Left forelimb (tissue), 1 donor: Measurements from ENCODE around the gene FLAD1.

Experiments
- DNase-seq: peaks from one replicate; pipeline ENCODE4 v3.0.0-alpha.2; 2018; ENCODE audit warnings: low spot score

The FLAD1 gene

GRCh38 chr1:154952664-154953063 is 30.5 kb upstream of the FLAD1 start:
- DNase-seq, result no peak

DNA sequence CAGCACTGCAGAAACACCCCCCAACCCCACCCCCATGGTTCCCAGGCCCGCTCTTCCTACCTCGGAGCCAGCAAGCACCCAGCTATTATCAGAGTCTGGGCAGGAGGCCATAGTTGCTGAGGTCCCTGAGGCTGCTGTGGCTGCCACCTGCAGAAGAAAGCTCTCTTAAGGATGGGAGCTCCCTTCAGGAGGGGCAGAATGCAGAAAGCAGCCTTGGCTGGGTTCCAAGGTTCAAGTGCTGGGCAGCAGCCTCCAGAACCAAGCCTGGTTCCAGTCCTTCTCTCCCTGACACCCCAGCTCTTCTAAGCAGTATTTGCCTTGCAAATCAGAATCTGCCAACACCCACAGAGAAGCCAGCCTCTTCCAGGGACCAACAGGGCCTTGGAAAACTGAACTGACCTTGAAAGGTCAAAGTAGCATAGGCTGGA is 29.5 kb upstream of the FLAD1 start:
- DNase-seq, result no peak

- no peak for DNase-seq
Measured at GRCh38 chr1:154954541-154954940, 28.6 kb upstream of the FLAD1 start.

DNA sequence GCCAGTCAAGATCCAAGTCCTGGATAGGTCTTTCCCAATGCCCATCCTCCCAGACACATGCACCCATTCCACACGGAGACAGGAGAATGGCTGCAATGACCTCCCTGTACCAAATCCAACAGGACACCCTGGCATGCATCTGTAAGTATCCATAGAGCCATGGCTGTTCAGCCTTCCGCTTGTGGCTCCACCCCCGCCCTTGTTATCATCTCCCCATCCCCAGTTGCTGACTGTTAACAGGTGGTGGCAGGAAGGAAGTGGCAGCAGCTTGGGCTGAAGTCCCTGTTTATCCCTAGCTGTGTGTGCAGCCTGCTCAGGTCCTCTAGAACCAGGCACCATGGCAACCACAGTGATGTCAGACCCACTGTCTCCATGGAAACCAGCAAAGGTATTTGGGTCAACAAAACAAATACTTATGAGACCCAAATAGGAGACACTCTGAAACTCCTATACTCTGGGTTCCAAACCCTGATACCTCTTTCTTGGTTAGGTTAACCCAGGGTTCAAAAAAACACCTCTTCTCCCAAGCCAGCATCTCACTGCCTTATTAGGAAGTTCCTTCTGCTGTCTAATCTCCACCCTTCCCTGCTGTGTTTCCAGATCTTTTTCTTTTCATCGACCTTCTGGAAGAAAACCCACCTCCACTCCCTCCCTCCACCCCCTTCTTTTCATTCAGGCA is 28.0 kb upstream of the FLAD1 start:
- no peak for DNase-seq

DNA sequence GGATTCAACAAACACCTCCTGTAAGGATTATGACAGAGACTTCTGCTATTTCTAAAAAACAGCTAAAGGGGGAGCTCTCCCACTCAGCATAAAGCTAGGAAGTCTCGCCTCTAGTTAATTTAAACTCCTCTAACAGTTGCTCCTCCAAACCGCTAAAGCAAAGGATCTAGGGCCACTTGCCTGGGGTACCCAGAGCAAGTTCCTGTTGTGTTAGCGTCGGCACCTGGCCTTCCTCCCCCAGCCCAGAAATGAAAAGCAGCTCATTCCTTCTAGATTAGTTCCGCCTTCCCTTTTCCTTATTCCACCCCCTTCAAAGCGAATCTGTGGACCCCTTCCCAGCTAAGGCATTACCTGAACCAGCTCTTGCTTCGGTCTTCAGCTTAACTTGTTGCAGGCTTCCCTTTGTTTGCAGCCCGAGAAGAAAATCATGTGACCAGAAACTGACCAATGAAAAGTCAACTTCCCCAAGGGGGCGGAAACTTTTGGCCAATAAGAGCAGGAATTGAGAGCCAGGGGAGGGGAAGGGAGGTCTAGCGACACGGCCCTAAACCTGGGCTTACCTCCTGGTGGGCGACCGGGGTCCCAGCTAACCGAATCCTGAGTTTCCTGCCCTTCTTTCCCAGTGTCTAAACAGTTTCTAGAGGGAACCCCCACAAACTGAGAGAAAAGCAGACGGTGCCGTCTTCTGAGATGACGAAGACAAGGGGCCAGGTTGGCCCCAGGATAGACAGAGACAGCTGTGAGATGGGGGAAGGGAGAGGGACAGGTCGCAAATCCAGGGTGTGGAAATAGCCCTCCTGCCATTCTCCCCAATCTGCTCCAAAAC is 27.2 kb upstream of the FLAD1 start, which contains the start of gene PBXIP1:
PBXIP1 (minus strand) TSS at position 382 of the 826 bp plus-strand sequence. CDS start 2,378 bp downstream, outside the sequence.
- DNase-seq, result peak; percentile 90

DNA sequence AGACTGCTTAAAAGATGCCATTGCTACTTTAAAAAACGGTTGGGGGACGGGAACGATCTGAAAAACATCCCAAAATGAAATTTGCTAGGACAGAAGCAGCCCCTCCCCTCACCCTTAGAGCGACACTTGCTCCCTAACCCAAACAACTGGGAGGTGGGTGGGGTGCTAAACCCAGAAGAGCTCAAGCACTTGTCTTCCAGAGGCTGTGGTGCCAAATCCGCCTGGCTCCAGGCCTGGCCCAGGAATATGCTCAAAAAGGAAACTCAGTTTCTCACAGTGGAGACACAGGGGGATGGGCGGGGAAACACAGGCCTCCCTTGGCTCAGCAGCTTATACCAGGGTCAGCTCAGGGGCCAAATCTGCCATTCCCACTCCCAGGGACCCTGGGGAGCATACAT is 26.6 kb upstream of the FLAD1 start:
- DNase-seq, result no peak

DNA sequence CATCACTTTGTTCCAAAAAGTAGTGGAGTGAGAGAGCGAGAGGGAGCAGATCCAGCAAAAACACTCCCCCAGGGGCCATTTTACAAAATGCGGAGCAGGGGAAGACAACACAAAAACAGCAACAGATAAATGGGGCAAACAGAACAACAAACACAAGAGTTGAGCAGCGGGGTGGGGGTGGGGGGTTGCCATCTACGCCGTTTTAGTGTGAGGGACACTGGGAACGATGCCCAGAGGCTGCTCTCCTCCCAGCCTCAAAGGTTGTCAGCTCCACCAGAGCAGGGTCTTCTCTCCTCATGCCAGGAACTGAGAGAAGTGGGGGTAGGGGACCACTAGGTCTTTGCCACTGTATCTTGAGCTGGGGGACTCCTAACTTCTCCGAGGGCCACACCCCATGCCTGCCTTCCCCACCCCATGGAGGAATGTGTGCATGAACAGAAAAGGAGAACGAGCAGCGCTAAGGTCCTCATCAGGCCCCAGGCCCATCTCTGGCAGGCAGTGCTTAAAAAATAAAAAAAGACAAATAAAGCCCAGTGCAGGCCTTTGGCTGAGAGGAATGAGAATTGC is 26.0 kb upstream of the FLAD1 start:
- DNase-seq, result no peak

- no peak for DNase-seq
Measured at GRCh38 chr1:154958036-154958435, 25.1 kb upstream of the FLAD1 start.

GRCh38 chr1:154958681-154959425 is 24.3 kb upstream of the FLAD1 start:
- DNase-seq, result no peak

- DNase-seq, result no peak
Measured at GRCh38 chr1:154959426-154959780, 23.7 kb upstream of the FLAD1 start.

DNA sequence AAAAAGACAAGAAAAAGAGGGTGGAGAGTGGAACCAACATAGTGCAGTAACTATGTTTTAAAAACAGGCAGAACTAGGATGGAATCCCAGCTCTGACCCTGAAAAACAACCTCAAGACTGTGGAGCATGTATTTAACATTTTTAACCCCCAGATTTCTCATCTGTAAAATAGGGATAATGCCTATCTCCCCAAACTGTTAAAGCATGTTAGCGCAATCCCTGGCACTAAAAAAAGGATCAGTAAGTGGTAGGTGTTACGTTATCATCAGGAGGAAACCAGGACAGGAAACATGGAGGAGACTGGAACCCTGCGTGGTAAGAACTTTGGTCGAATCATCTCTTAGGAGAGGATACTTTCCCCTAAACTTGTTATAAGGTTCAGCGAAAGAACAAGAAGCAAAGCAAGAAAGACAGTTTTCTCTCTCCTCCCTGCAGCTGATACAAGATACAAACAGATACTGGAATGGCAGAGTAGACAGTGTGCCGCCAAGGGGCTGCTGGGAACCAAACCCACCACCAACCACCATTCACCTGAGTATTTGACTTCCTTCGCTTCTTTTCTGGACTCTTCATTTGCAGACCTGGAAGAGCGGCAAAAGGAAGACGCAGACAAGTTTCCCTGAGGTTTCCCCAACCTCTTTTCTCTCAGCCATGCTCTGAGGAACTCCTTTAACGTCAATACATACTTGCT is 22.6 kb upstream of the FLAD1 start:
- no peak for DNase-seq

- peak; percentile 92 for DNase-seq
Measured at GRCh38 chr1:154961207-154962155, 21.7 kb upstream of the FLAD1 start, which contains the start of gene PYGO2. Gene PYGO2 (minus strand): TSS chr1:154961782. CDS start chr1:154961576, 206 bp downstream.

DNA sequence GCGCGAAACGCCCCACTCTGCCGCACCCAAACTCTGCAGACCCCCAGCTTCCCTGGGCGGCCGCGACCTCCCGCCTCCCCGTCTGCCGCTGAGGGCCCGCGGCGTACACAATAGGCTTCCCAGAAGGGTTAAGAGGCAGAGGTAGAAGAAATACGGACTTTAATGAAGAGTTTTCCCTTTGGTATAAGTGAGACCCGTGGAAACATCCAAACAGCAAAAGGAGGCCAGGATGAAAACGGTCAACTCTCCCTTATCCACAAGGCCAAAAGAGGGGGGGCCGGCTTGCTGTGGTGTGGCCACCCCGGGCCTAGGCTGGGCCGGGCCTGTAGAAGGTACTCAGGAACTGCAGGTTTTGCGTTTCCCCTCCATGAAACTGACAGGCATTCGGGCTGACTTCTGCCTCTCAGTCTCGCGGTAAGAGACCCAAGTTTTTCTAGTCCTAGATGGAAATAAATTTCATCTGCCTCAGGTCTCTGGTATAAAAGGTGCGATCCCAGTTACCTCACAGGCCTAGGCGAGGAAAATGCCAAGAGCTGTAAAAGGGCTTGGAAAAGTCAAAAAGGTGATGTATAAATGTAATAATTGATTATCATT is 20.9 kb upstream of the FLAD1 start:
- DNase-seq, result no peak

- no peak for DNase-seq
Measured at GRCh38 chr1:154962795-154963330, 20.3 kb upstream of the FLAD1 start.

DNA sequence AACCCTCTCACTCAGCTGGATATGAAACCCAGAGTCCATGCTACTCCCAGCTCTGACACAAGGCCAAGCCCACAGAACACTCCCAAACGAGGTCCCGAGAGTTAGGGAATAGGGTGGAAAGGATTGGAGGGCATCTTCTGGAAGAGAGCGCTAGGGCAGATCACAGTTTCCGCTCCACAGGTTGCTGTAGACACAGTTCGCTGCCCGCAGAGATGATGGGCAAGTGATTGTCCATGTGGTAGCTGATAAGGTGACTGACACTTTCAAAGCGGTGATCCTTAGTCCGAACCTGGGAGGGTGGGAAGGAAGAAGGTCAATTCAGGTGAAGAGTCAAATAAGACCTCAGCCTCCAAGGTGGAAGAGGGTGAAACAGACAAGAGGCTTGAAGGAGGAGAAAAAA is 19.5 kb upstream of the FLAD1 start:
- no peak for DNase-seq

GRCh38 chr1:154964359-154964758 is 18.8 kb upstream of the FLAD1 start:
- no peak for DNase-seq

DNA sequence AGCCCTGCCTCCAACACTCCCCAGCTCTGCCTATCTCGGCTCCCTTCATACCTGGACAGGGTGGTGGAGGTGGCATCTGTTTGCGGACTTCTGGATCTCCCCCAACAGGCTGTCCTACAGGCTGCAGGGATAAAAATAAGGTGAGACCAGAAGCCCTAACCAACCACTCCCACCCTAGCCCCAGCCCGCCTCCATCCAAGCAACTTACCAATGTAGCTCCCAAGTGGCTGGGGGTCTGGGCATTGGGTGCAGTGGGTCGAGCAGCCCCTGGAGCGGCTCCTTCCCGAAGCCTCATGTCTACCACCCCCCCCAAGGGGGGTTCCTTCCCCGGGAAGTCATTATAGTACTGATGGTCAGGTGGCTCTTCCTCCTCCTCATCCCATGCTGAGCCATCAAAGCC is 17.0 kb upstream of the FLAD1 start:
- DNase-seq, result no peak

GRCh38 chr1:154967331-154967950 is 15.7 kb upstream of the FLAD1 start:
- no peak for DNase-seq

DNA sequence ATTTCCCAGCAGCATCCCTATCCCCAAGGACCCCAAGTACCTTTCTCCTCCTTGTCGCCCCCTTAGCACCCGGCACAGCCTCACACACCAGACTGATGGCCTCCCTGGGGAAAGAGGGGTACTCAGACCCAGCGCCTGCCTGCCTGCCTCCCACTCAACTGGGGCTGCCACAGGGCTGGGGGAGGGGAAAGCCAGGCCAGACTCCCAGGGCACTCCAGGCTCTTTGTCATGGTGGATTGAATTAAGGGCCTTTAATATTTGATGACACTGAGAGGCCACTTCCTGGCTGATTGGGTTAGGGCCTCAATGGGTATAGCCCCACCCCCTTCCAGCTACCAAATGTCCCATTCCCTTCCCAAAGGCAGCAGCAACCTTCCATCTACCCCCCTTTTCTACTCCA is 14.4 kb upstream of the FLAD1 start:
- no peak for DNase-seq
